Measurements from ENCODE around the gene CARMIL3.
"Not testable (repeated sequence)": the region's sequence is repeated elsewhere in the genome, so short reads cannot be mapped to it uniquely, and the experiment has no call there.

The CARMIL3 gene

GRCh38 chr14:24051789-24052655, at the start of gene CARMIL3:
Gene CARMIL3 (plus strand): TSS chr14:24052009. CDS start chr14:24052154, 145 bp downstream.
- DNase-seq (ENCODE audit: low read depth): peak; percentile 46

GRCh38 chr14:24006471-24006816, 45.4 kb upstream of the CARMIL3 start:
- DNase-seq (ENCODE audit: low read depth): not testable (repeated sequence)

GRCh38 chr14:24006817-24007652, 44.8 kb upstream of the CARMIL3 start:
- peak; percentile 63 for DNase-seq (ENCODE audit: low read depth)

GRCh38 chr14:24011051-24011450, 40.8 kb upstream of the CARMIL3 start:
- DNase-seq (ENCODE audit: low read depth): no peak

GRCh38 chr14:24012726-24013273, 39.0 kb upstream of the CARMIL3 start:
- not testable (repeated sequence) for DNase-seq (ENCODE audit: low read depth)

GRCh38 chr14:24013654-24014514, 37.9 kb upstream of the CARMIL3 start:
- DNase-seq (ENCODE audit: low read depth): no peak

GRCh38 chr14:24015745-24016144, 36.1 kb upstream of the CARMIL3 start:
- not testable (repeated sequence) for DNase-seq (ENCODE audit: low read depth)

GRCh38 chr14:24018978-24019377, 32.8 kb upstream of the CARMIL3 start:
- DNase-seq (ENCODE audit: low read depth): not testable (repeated sequence)

- DNase-seq (ENCODE audit: low read depth): not testable (repeated sequence)
These were observed 31.9 kb upstream of the CARMIL3 start for GRCh38 chr14:24019944-24020343.

GRCh38 chr14:24020520-24020919, 31.3 kb upstream of the CARMIL3 start:
- DNase-seq (ENCODE audit: low read depth): not testable (repeated sequence)

GRCh38 chr14:24024939-24025418, 26.8 kb upstream of the CARMIL3 start:
- DNase-seq (ENCODE audit: low read depth): not testable (repeated sequence)

- DNase-seq (ENCODE audit: low read depth): not testable (repeated sequence)
These were observed 22.1 kb upstream of the CARMIL3 start for GRCh38 chr14:24029687-24030086.

GRCh38 chr14:24031331-24031730, 20.5 kb upstream of the CARMIL3 start:
- not testable (repeated sequence) for DNase-seq (ENCODE audit: low read depth)

- no peak for DNase-seq (ENCODE audit: low read depth)
These were observed 18.9 kb upstream of the CARMIL3 start for GRCh38 chr14:24032727-24033418.

GRCh38 chr14:24035769-24036168, 16.0 kb upstream of the CARMIL3 start:
- not testable (repeated sequence) for DNase-seq (ENCODE audit: low read depth)

GRCh38 chr14:24036169-24036962, 15.4 kb upstream of the CARMIL3 start:
- peak; percentile 47 for DNase-seq (ENCODE audit: low read depth)

- DNase-seq (ENCODE audit: low read depth): not testable (repeated sequence)
These were observed 14.7 kb upstream of the CARMIL3 start for GRCh38 chr14:24036963-24037657.

GRCh38 chr14:24037658-24038037, 14.2 kb upstream of the CARMIL3 start:
- DNase-seq (ENCODE audit: low read depth): no peak

GRCh38 chr14:24038686-24039085, 13.1 kb upstream of the CARMIL3 start:
- no peak for DNase-seq (ENCODE audit: low read depth)
